NB4 (cell line): Measurements from ENCODE around the gene GTF2B.

Experiments used
- CTCF ChIP-seq: IDR thresholded peaks from one replicate; pipeline ENCODE4 v1.5.1; 2012; ENCODE audit warnings: low read depth, low read length
- POLR2A ChIP-seq: IDR thresholded peaks from 2 replicates; pipeline ENCODE4 v1.6.1; 2011; ENCODE audit warnings: mild to moderate bottlenecking; ENCODE audit not compliant: insufficient read length; ENCODE audit errors: extremely low read depth

GRCh38 chr1:88917321-88918025 lies 26.1 kb upstream of the GTF2B start:
- TF ChIP-seq POLR2A, result no peak
- no peak for TF ChIP-seq CTCF
